Esophagus muscularis mucosa (tissue), 2 donors: Measurements from ENCODE around the gene RCVRN.

Source experiments
- EP300 ChIP-seq: sonication (generic); formaldehyde crosslinking; IDR thresholded peaks from one replicate; pipeline ENCODE4 v1.6.1; 2017; ENCODE audit warnings: antibody characterized with exemption
- POLR2A ChIP-seq: fragments of 450-650 bp; IDR thresholded peaks from one replicate; pipeline ENCODE4 v1.6.1; 2017; ENCODE audit warnings: antibody characterized with exemption, moderate library complexity, mild to moderate bottlenecking, low read depth

DNA sequence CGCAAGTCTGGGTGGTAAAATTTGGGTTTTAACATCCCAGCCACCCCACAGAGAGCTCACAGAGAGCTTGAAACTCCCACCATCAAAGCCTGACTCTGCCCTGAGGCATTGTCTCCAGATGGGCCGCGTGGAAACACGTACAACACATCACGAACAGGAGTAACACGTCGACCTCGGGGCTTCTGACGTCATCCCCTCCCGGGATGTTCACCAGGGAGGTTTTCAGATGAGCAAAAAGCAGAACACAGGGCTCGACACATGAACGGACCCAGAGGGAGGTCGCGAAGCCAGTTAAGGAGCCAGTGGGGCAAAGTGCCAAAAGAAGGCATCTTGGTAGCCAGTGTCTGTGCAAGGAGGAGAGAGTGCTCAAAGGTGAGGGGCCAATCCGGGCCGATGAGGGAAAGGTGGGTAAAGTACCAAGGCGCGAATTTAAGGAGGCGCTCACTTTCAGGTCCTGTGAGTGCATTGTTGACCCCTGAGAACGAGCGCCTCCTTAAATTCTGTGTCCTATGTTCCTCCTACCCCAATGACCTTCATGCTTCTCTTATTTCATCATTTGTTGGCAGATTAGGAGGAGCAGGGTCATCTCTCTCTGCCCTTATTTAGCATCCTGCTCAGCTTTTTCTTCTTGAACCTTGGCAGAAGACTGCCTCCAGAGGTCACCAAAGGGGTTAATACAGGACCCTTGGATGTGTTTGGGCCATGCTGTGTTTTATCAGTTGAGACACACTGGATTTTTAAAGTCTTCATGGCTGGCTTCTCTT is 5.6 kb downstream of the RCVRN start:
- no peak for TF ChIP-seq EP300
- no peak for TF ChIP-seq POLR2A
